HuH-7.5 (cell line): ENCODE data around the gene BAIAP2L1.

Experiments used
- DNase-seq: peaks from one replicate; pipeline ENCODE4 v3.0.0; 2011; ENCODE audit warnings: low spot score

BAIAP2L1 gene

DNA sequence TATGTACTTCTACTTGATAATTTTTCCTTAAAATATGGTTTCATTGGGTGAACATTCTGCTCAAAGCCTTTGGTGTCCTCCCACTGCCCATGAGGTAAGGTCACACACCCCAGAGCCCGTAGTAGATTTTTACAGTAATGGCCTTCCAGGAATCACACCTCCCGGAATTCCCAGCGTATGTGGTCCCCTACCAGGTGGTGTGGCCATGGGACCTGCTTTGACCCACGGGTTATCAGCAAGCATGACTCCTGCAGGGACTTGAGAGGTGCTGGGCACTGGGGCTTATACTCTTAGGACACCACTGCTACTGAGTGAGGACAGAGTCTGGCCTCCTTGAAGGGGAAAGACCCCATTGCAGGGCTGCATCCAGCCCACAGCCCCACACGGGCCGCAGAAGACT lies 42.2 kb downstream of the BAIAP2L1 start:
- no peak for DNase-seq

DNA sequence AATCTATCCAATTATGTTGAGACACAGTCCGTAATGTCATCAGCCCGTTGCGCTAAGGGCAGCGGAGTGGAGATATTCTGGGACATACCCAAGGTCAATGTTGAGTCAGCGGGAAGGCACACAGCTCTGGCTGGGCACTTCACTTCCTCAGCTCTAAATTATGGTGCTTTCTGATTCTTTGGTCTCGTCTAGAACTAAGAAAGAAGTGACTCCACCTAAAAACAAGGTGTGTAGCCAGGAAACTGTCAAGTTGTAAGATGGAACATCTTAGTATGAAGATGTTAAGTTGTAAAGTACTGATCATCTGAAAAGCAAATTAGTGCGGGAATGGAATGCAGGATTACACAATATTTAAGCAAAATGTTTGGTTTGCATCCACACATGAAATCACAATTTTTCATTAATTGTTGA lies 43.1 kb downstream of the BAIAP2L1 start:
- peak; percentile 34 for DNase-seq

DNA sequence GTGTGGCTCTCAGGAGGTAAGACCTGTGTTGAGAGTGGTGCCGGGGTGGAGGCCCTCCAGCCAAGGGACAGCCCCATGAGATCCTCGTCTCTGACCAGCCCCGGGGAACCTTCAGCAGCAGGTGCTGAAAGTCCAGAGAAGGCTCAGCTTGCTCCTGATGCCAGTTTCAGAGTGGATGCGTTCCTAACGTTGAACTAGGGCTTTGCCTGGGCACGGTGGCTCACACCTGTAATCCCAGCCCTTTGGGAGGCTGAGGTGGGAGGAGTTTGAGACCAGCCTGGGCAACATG lies 45.7 kb downstream of the BAIAP2L1 start:
- DNase-seq, result no peak

DNA sequence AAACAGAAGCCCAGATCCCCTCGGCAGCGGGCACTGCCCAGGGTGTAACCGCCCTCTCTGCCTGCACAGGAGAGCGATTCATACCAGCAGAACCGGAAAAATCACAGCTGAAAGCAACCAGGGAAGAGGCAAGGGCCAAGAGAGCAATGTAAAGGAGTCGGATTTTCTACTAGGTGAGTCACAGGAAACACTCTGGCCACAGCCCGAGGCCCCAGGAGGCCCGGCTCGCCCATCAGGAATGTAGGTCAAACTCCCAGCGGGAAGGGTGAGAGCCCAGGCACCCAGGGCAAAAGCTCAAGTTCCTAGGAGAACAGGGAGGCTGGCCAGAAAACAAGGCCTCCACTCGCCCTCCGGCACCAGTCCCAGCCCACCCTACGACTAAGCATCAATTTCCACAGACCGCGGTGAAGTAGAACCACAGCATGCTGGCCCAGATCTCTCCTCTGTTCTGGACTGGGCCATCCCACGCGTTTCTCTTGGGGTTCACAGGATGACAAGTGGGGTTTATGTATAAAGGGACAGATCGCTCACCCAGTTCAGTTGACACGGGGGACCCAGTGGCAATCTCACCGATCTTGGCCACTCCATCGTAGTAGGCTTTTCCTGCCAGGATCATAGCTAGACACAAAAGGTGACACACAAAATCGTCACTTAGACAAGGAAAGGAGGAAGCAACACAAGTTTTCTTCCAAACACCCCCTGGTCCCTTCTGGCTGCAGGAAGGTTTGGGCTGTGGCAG lies 46.2 kb downstream of the BAIAP2L1 start:
- peak; percentile 48 for DNase-seq

DNA sequence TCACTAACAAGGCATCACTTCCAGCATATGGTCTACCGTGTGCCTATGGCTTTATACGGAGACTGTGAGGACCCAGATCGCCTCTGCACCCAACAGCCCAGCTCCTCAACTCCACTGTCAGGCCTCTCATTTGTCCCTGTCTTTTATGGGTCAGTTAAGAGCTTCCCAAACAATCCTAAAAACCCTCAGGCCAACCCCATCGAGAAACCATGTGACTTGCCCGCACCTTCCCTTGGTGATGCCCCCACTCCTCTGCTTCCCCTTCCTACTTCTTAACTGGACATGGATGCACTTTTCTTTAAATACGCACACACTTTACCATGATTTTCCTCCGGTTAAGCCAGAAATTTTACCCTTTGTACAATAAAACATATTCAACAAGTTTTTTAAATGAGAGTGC lies 46.8 kb downstream of the BAIAP2L1 start:
- no peak for DNase-seq

DNA sequence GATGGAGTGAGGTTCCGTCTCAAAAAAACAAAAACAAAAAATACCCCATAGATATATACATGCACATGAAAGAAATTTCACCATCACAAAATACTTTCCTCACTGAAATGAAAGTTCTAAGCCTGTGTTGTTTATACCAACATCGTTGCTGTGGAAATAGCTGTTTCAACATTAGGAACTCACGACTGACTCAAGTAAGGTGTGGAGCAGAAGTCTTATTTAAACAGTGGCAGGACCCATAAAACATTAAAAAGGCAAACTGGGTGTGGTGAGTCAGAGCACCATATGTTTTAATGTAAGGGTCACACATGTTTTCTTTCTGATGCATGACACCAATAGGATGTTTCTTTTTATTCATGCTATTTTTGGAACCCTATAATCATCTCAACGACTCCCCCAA lies 48.3 kb downstream of the BAIAP2L1 start:
- DNase-seq, result no peak

DNA sequence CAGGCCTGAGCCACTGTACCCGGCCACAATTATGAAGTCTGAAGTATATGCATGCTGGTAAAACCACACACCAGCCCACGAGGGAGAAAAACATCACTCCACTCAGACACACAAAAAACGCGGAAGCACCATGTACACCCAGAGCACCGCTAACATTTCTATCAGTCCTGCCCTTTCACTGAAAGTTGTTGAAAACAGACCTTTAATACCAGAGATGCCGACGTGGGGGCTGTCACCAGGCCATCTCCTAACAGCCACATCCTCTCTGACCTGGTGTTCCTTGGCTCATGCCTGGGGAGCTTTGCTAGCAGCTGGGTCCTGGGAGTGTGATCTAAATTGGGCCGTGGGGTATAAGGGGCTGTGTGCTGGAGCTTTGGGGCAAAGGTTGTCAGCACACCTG lies 49.8 kb downstream of the BAIAP2L1 start:
- no peak for DNase-seq

DNA sequence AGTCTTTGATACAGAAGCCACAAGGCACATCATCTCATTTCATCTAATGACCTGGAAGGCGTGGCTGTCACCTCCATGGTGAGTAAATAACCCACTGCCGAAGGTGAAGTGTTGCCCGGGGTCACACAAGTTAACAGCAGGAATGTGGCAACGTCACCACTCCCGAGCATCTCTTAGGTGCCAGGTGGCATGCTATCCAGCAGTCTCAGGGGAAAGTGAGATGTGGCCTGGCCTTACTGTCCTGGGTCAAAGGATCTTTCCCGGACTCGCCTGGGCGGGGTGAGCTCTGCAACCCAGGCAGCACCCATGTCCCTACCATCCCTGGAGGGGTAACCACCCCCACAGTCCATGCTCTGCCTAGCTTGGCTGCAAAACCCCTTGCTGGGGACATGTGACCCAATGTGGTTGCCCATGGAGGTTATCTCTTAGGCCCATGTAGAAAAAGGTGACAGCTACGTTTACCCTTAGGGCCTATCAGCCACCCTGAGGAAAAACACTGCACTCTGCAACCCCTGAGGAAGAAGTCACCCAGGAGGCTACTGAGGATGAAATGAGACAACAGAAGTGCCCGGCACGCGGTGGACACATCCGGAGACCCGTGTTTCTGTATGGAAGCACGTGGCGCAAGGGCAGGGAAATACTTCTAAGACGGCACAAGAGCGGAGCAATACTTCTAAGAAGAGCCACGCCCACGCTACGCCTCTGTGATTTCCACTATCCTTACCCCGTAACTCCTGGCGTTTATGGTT lies 52.0 kb downstream of the BAIAP2L1 start:
- peak; percentile 38 for DNase-seq

DNA sequence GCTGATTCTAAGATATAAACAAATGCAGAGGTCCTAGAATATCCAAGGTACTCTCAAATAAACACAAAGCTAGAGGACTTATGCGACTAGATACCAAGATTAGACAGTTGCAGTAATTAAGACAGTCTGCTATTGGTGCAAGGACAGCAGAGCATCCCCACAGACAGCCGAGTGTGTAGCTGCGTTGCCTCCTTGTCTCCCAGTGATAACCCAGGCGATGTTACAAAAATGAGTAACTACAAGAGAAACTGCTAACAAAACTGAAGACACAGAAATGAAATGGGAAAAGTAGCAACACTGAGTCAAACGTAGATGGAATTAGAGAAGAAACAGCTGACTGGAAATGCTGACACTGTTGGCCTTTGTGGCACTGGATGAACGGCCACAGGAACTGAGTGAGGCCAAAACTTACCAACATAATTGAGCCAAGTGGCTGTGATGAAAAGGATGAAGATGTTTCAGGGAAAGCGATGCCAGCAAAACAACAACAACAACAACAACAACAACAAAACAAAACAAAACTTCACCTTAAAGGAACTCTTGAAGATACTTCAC lies 54.3 kb downstream of the BAIAP2L1 start:
- DNase-seq, result no peak

DNA sequence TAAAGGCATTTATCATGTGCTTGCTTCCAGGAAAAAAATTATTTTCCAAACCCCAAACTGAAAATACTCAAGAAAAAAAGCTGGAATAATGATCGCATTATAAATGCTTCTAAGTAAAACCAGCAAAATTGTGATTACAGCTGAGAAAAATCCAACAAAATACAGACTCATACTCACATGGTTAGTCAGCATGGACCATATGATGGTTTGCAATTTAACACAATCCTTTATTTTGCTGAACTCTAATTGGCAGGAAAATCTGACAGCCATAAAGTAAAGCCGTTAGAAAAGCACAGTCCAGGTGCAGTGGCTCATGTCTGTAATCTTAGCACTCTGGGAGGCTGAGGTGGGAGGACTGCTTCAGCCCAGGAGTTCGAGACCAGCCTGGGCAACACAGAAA lies 59.8 kb downstream of the BAIAP2L1 start:
- no peak for DNase-seq

DNA sequence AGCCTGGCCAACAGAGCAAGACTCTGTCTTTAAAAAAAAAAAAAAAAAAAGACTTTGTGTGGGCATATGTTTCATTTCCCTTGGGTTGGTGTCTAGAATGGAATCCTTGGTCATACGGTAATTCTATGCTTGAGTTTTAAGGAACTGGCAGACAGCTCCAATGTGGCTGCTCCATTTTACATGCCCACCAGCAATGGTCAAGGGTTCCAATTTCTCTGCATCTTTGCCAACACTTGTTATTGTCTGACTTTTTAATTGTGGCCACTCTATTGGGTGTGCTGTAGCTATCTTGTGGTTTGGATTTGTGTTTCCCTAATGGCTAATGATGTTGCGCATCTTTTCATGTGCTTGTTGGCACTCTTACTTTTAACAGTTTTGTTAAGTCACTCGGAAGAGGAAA lies 61.8 kb downstream of the BAIAP2L1 start:
- DNase-seq, result no peak

DNA sequence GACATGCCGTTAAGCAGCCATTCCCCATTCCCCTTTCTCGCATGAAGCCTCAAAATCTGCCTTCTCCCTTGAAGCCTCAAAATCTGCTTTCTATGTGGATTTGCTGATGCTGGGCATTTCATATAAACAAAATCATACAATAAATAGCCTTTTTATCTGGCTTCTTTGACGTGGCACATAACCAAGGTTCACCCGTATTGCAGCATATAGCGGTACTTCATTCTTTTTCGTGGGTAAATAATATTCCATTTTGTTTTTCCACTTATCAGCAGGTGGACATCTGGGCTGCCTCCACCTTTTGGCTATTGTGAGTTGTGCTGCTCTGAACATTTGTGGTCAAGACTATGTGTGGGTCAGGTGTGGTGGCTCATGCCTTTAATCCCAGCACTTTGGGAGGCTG lies 62.4 kb downstream of the BAIAP2L1 start:
- no peak for DNase-seq

DNA sequence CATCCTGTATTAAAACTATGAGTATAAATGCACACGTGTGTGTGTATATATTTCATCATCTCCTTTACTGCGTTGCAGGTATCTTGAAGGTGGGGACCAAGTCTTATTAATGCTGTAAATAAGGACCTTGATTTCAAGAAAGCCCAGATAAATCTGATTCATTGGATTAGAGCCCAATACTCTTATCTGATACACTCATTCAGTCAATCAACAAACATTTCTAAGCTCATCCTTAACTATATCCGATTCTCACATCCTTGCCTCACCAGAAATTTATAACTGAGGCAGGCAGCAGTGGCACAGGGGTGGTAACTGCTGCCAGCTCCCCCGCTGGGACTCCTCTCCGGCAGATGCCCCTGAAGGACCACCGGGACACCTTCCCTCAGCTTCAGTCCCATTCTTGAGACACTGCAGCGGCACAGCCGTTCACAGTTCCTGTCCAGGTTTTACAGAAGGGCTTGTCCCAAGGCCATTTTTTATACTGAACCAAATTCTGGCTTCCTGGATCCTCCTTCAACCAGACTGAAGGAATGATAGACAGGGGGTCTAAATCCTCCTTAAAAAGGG lies 65.4 kb downstream of the BAIAP2L1 start:
- DNase-seq, result no peak

DNA sequence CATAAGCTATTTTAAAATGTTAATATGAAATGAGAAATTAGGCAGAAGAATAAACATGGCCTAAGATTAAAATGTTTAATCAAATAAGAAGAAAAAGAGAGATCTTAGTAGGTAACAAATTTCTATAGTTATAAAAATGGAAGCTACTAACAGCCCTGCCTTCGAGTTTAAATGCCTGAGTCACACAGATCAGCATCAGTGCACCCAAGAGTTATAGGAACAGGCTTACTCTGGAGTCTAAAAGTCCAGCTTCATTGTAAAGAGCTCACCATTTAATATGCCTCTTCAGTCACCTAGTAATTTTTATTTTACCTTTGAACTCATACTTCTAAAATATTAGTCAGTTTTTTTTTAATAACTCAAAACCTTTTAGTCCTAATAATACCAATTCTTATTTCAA lies 66.8 kb downstream of the BAIAP2L1 start:
- DNase-seq, result no peak

DNA sequence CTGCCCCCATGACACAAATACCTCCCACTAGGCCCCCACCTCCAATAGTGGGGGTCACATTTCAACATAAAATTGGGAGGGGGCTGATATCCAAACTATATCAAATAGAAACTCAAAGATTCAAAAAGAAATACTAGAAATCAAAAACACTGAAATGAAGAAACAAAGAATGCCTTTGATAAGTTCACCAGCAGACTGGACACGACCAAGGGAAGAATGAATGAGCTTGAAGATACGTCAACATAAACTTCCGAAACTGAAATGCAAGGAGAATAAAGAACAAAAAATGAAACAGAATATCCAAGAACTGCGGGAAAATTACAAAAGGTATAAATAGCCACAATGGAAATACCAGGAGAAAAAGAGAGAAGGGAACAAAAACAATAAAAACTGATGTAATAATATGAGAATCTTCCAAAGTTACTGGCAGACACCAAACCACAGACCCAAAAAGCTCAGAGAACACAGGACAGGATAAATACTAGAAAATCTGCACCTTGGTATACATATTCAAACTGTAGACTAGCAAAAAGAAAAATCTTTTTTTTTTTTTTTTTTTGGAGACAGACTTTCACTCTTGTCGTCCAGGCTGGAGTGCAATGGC lies 69.9 kb downstream of the BAIAP2L1 start:
- DNase-seq, result no peak

DNA sequence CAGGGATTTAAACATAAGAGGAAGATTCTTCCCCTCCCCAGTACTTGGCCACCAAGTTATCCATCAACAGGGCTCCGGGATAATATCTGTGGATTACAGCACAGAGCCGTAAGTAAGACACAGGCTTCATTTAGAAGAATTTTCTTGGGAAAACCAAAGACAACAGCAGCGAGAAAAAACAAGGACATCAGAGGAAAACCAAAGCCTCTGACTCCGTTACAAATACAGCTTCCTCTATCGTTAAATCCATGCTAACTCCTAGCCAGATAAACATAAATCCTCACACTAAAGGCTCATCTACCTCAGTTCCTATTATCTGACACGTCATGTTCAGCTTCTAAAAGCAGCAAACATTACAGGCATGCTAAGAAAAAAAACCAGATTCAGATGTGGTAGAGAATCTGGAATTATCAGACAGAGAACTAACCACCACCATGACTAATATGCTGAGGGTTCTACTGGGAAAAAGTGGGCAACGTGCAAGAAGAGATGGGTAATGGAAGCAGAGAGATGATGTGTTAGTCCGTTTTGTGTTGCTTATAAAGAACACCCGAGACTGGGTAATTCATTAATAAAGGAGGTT lies 71.0 kb downstream of the BAIAP2L1 start:
- DNase-seq, result no peak

DNA sequence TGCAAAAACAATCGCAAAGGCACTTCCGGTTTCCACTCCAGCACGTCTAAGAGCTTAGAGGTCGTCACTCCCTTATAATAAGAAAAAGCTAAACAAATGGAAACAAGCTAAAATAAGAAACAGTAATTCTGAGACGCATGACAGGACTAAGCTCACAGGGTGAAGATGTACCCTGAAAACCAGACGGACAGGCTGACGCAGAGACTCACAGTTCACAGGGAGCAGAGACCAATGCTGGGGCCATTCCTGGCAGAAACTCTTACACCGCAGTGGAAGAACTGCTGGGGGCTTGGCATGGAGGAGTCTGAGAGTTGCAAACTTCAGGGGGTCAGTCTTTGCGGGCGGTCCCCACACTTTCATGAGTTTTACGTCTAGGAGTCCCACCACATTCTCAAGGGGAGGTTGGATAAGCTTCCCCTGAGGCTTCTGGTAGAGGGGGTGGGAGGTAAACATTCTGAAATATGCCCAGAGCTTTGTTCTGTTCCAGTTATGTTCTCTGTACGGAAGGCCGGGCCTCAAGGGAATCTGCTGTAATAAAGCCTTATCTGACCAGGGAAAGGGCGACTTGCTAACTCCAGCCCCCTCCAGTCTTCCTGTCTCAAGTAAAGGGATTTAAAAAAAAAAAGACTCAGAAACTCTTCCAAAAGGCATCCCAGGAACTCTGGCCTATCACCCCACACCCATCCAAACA lies 71.6 kb downstream of the BAIAP2L1 start:
- DNase-seq, result no peak

DNA sequence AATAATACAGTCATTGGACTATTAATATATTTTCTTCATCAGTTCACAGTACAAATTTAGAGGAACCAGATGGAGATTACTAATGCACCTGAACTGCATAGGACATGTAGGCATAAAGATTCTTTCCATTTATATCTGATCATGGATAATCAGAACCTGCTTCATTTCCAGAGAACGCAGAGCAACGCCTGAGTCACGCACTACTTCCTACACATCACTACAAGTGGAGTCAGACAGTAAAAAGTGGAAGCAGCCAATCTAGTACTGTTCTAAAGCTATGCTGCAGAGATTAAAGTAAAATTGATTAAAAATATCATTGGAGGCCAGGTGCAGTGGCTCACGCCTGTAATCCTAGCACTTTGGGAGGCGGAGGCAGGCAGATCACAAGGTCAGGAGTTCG lies 76.1 kb downstream of the BAIAP2L1 start:
- no peak for DNase-seq

DNA sequence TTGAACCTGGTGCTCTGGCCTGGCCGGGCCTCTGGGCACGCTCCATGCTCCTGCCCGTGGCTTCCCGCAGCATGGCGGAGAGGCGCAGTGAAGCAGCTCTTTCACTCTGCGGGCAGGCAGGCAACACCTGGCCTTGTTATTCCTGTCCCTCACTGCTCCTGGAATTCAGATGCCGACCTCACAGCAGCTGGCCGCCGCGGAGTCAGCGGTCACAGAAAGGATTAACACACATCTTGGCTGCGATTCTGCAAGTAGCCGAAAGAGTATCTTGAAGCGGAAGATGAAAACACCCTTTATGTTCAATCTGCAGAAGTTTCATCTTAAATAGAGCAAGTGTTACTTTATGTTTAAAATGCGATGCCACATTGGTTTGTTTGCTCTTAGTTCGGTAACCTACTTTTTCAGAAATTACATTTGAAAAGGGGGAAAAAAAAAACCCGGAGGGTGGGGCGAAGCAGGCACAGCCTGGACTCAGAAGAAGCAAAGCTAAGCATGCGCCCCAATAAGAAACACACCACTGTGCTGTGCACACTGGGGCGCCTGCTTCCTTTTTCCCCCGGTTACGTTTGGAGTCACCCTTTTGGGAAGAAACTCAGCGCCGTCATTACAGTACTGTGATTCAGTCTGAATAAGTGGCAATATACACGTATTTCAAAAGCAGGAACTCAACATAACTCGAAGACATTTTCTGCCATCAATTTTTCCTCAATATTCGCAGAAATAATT lies 77.1 kb downstream of the BAIAP2L1 start:
- DNase-seq, result no peak

DNA sequence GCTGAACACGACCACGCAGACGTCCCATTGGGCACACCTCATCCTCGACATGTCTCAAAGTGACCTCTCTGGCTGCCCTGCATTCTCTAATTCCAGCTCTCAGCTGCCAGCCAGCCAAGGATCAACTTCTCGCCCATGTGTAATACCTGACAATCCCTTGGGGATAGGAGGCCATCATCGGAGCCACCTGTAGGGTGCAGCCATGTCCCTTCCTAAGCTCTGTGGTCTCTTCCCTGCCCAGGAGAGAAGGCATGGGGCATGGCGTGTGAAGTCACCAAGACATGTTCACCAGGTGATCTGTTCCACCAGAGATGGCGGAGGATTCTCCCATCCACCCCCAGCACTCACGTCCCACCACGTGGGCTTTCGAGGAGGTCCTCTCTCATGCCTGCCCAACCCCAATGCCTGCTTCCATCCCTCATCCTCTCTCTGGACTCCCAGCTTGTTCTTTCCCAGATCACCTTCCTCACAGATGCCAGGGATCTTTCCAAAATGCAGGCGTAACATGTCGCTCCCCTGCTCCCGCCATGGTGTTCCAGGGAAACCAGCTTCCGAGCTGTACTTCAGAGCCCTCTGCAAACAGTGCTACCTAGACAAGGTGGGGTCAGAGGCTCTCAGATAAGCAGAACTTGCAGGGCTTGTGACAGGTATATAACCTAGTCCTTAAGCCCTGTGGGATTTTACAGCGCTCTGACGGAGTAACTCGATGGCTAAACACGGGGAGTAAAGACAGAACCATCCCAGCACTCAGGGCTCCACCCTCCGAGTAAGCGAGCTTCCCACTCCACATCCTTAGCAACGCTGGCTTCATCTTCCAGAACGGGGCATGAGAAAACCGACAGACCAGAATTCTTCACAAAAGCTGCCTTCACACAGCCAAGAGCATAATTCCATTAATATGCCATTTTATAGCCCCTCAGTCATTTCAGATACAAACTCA lies 78.3 kb downstream of the BAIAP2L1 start:
- no peak for DNase-seq
